KMS-11 (cell line): ENCODE results near the gene SHROOM2.

Experiments
- H2AFZ ChIP-seq: fragments of 200-600 bp; sonication (generic); 2 replicates; pipeline ENCODE4 v1.6.1; 2016; ENCODE audit warnings: antibody characterized with exemption, mixed run types, low read depth
- H3K27ac ChIP-seq: fragments of 200-600 bp; sonication (generic); 2 replicates; pipeline ENCODE4 v1.6.1; 2016; ENCODE audit warnings: mild to moderate bottlenecking, mixed run types
- H3K27me3 ChIP-seq: fragments of 200-600 bp; sonication (generic); 2 replicates; pipeline ENCODE4 v1.6.1; 2017; ENCODE audit warnings: mild to moderate bottlenecking, low read depth, mixed run types, moderate library complexity; ENCODE audit not compliant: insufficient read depth
- H3K36me3 ChIP-seq: fragments of 200-600 bp; sonication (generic); 2 replicates; pipeline ENCODE4 v1.6.1; 2017; ENCODE audit warnings: mild to moderate bottlenecking, mixed run types; ENCODE audit not compliant: insufficient read depth
- H3K4me1 ChIP-seq: fragments of 200-600 bp; sonication (generic); 2 replicates; pipeline ENCODE4 v1.6.1; 2016; ENCODE audit warnings: mild to moderate bottlenecking, low read depth, mixed run types; ENCODE audit not compliant: poor library complexity, severe bottlenecking
- H3K4me2 ChIP-seq: fragments of 200-600 bp; sonication (generic); 2 replicates; pipeline ENCODE4 v1.7.0; 2016; ENCODE audit warnings: mild to moderate bottlenecking, mixed run types
- H3K4me3 ChIP-seq: fragments of 200-600 bp; sonication (generic); IDR thresholded peaks from 2 replicates; pipeline ENCODE4 v1.6.1; 2017; ENCODE audit warnings: low read depth, low read length, mixed read lengths; ENCODE audit not compliant: insufficient read depth
- H3K79me2 ChIP-seq: fragments of 200-600 bp; sonication (generic); 2 replicates; pipeline ENCODE4 v1.6.1; 2016; ENCODE audit warnings: low read depth, mixed run types; ENCODE audit not compliant: insufficient read depth
- H3K9ac ChIP-seq: fragments of 200-600 bp; sonication (generic); 2 replicates; pipeline ENCODE4 v1.6.1; 2016; ENCODE audit warnings: mild to moderate bottlenecking, mixed run types
- H4K20me1 ChIP-seq: fragments of 200-600 bp; sonication (generic); 2 replicates; pipeline ENCODE4 v1.6.1; 2016; ENCODE audit warnings: mild to moderate bottlenecking, mixed run types; ENCODE audit not compliant: insufficient read depth
- TF ChIP-seq, protein P1 (sequence below): fragments of 200-600 bp; sonication (generic); conservative IDR thresholded peaks from 2 replicates; pipeline ENCODE4 v1.6.1; 2017; ENCODE audit warnings: low read depth, mild to moderate bottlenecking, antibody characterized with exemption, low read length, moderate library complexity, mixed read lengths

SHROOM2 gene

GRCh38 chrX:9848718-9849479, 62.7 kb downstream of the SHROOM2 start:
- Histone ChIP-seq H3K36me3 (no peaks in the 10 kb centered on the region), H3K4me3 (no peak overlapping the region), H2AFZ (no peak overlapping the region), H3K4me2 (no peak overlapping the region), H3K27me3 (no peaks in the 10 kb centered on the region), H3K79me2 (no peaks in the 10 kb centered on the region), H3K9ac (no peak overlapping the region), H4K20me1 (no peaks in the 10 kb centered on the region), H3K27ac (no peak overlapping the region), H3K4me1 (peaks cover 1% of the 10 kb centered on the region)
- TF ChIP-seq, protein P1, sequence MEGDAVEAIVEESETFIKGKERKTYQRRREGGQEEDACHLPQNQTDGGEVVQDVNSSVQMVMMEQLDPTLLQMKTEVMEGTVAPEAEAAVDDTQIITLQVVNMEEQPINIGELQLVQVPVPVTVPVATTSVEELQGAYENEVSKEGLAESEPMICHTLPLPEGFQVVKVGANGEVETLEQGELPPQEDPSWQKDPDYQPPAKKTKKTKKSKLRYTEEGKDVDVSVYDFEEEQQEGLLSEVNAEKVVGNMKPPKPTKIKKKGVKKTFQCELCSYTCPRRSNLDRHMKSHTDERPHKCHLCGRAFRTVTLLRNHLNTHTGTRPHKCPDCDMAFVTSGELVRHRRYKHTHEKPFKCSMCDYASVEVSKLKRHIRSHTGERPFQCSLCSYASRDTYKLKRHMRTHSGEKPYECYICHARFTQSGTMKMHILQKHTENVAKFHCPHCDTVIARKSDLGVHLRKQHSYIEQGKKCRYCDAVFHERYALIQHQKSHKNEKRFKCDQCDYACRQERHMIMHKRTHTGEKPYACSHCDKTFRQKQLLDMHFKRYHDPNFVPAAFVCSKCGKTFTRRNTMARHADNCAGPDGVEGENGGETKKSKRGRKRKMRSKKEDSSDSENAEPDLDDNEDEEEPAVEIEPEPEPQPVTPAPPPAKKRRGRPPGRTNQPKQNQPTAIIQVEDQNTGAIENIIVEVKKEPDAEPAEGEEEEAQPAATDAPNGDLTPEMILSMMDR = no peak

GRCh38 chrX:9851890-9852289, 65.7 kb downstream of the SHROOM2 start:
- Histone ChIP-seq H3K36me3 (no peaks in the 10 kb centered on the region), H3K27me3 (no peaks in the 10 kb centered on the region), H3K4me3 (no peak overlapping the region), H3K4me1 (no peaks in the 10 kb centered on the region), H4K20me1 (no peaks in the 10 kb centered on the region), H3K4me2 (no peak overlapping the region), H3K27ac (no peak overlapping the region), H3K79me2 (no peaks in the 10 kb centered on the region), H2AFZ (no peak overlapping the region), H3K9ac (no peak overlapping the region)
- TF ChIP-seq, protein P1 = no peak

- no peak overlapping the region for H3K4me3 ChIP-seq
- no peaks in the 10 kb centered on the region for H4K20me1 ChIP-seq
- no peak overlapping the region for H3K4me2 ChIP-seq
- H3K9ac ChIP-seq = no peak overlapping the region
- H3K27me3 ChIP-seq = no peaks in the 10 kb centered on the region
- no peaks in the 10 kb centered on the region for H3K79me2 ChIP-seq
- no peaks in the 10 kb centered on the region for H3K36me3 ChIP-seq
- no peak overlapping the region for H3K27ac ChIP-seq
- TF ChIP-seq, protein P1 = no peak
- no peak overlapping the region for H2AFZ ChIP-seq
- no peaks in the 10 kb centered on the region for H3K4me1 ChIP-seq
Measured at GRCh38 chrX:9853307-9853706, 67.1 kb downstream of the SHROOM2 start.

DNA sequence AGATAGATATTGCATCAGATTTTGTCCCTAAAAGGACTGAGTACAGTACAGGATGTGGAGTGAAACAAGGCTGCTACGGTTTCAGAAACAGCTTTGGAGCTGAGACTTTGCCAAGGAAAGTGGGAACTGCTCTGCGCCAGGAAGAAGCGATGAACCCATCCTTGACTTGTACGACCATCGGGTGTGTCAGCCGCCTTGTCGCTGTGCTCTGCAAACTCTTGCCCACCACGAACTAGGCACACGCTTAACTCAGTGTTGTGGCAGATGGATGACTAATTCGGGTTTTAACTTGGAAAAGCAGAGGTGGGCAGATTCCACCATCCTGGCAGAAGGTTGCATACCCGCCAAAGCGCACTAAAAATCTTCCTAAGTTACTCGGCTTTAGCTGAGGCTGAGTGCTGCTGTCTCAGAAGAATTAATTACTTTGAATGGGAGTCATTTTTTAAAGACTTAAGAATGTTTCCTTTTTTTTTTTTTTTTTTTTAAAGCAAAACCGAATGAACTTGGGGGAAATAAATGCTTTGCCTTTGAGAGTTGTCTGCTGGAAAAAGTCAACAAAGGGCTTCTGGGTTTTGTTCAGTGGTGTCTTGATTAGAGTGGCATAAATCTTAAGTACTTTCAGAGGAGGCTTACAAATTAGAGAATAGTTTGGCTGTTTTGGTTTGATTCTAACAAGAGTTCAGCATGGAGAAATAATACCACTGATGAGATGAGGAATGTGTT, 69.5 kb downstream of the SHROOM2 start:
- Histone ChIP-seq H3K4me3 (no peak overlapping the region), H3K27ac (no peak overlapping the region), H3K79me2 (no peaks in the 10 kb centered on the region), H2AFZ (no peak overlapping the region), H3K4me2 (no peak overlapping the region), H3K4me1 (no peaks in the 10 kb centered on the region), H3K9ac (no peak overlapping the region), H3K27me3 (no peaks in the 10 kb centered on the region), H3K36me3 (no peaks in the 10 kb centered on the region), H4K20me1 (no peaks in the 10 kb centered on the region)
- TF ChIP-seq, protein P1 = no peak
